Kasumi-1 (cell line): Measurements from ENCODE around the gene DNAJB13.

Source experiments
- DNase-seq, 2 experiments: peaks; one replicate each; lab custom pipeline; 2025; lab: John Stamatoyannopoulos, UW

DNAJB13 gene

GRCh38 chr11:74015919-74016684 lies 65.3 kb downstream of the DNAJB13 start:
- no peak for DNase-seq

GRCh38 chr11:74017631-74018030 lies 66.8 kb downstream of the DNAJB13 start:
- no peak for DNase-seq

- DNase-seq, result peak; percentile 77 to 85
These were observed 67.6 kb downstream of the DNAJB13 start for GRCh38 chr11:74018331-74019005.

GRCh38 chr11:74019104-74019738 lies 68.4 kb downstream of the DNAJB13 start:
- no peak for DNase-seq

GRCh38 chr11:74019860-74020259 lies 69.0 kb downstream of the DNAJB13 start:
- DNase-seq, result no peak
